ENCODE measurements around the gene FEZF1. TPM values are rescaled to one million over a fixed set of nuclear protein-coding genes. Genes with fewer than 3 reads are reported as not detected.
A peak's percentile ranks its signal among the peaks of the same experiment; 100 is the strongest.

The FEZF1 gene
- not detected for total RNA-seq

DNA sequence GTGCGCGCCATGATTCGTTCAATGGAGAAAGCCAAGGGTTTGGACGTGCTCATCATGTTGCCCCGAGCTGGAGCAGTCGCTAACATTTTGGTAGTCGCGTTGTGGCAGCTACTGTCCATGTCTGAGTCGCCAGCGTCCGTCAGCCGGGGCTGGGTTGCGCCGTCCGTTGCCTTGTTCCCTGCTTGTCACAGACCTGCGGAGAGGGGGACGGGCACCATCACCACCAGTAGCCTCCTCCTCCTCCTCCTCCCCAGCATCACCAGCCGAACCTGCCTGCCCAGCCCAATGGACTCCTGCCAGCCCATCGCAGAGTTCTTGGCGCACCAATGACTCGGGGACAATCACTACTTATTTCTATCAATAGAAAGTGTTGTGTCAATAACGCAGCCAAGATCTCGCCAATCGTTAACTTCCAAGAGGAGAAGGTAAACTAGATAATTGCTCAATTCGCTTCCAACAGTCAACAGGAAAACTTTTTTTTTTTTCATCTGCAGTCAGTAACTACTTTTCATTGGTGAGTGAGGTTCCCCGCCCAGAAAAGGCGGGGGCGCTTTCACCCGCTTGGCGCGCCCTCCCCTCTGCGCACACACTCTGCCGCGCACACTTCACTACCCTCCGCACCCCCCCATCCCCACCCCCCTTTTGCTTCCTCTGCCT is at the start of gene FEZF1:
Gene FEZF1 (minus strand): TSS at position 432 of the 657 bp plus-strand sequence. CDS start 313 bp downstream, at position 119.
- H3K4me3 ChIP-seq, result peak within 1 kb of the TSS in 2 of 4 donors; percentile 22 to 27
- H3K27me3 ChIP-seq, result peaks cover 0 to 88% of the 10 kb centered on the region in 2 donors
- no peak for DNase-seq
- no peak for TF ChIP-seq POLR2A (IDR thresholded peaks at IDR 0.05)
- TF ChIP-seq, protein P1, sequence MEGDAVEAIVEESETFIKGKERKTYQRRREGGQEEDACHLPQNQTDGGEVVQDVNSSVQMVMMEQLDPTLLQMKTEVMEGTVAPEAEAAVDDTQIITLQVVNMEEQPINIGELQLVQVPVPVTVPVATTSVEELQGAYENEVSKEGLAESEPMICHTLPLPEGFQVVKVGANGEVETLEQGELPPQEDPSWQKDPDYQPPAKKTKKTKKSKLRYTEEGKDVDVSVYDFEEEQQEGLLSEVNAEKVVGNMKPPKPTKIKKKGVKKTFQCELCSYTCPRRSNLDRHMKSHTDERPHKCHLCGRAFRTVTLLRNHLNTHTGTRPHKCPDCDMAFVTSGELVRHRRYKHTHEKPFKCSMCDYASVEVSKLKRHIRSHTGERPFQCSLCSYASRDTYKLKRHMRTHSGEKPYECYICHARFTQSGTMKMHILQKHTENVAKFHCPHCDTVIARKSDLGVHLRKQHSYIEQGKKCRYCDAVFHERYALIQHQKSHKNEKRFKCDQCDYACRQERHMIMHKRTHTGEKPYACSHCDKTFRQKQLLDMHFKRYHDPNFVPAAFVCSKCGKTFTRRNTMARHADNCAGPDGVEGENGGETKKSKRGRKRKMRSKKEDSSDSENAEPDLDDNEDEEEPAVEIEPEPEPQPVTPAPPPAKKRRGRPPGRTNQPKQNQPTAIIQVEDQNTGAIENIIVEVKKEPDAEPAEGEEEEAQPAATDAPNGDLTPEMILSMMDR (IDR thresholded peaks at IDR 0.05), result no peak
- no peak within 1 kb of the TSS for H3K27ac ChIP-seq
- H3K4me1 ChIP-seq, result peaks cover 0 to 42% (median 0%) of the 10 kb centered on the region in 4 donors
- H3K9me3 ChIP-seq, result peaks cover 0 to 4% (median 0%) of the 10 kb centered on the region in 4 donors
- H3K36me3 ChIP-seq, result no peaks in the 10 kb centered on the region

DNA sequence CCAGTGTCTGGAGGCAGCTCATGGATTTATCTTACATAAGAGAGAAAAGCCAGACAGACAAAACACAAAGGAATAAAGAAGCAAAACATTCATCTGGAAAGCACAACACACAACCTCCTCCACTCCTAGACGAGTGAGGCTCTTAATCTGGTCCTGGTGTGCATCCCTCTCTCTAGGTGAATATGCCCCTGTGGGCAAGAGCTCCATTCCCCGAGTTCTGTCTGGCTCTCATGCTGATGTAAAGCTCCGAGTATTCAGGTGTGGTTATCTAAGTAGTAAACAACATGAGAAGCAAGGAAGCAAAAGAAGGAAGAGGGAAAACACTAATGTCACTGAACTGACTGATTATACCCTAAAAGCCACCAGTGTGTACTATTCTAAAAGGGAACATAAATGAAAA is 47.9 kb upstream of the FEZF1 start:
- H3K4me1 ChIP-seq, result no peaks in the 10 kb centered on the region

DNA sequence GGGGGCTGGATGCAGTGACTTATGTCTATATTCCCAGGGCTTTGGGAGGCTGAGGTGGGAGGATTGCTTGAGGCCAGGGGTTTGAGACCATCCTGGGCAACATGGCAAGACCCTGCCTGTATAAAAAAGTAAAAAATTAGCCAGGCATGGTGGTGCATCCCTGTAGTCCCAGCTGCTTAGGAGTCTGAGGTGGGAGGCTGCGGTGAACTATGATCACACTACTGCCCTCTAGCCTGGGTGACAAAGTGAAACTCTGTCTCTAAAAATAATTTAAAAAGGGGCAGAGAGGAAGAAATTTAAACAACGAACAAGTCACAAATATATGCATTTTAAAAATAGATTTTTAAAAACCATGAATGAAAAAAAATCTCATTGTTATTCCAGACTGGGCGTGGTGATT is 46.2 kb upstream of the FEZF1 start:
- Histone ChIP-seq H3K27ac (no peak overlapping the region), H3K27me3 (no peaks in the 10 kb centered on the region), H3K4me3 (no peak overlapping the region), H3K36me3 (no peaks in the 10 kb centered on the region), H3K9me3 (no peaks in the 10 kb centered on the region), H3K4me1 (no peaks in the 10 kb centered on the region)
- no peak for DNase-seq
- TF ChIP-seq POLR2A (IDR thresholded peaks at IDR 0.05), result no peak
- TF ChIP-seq, protein P1 (IDR thresholded peaks at IDR 0.05), result no peak

More for the DNA sequence above, 47.9 kb upstream of the FEZF1 start:
- Histone ChIP-seq H3K27ac (no peak overlapping the region), H3K27me3 (no peaks in the 10 kb centered on the region), H3K9me3 (no peaks in the 10 kb centered on the region), H3K4me3 (no peak overlapping the region), H3K36me3 (no peaks in the 10 kb centered on the region)
- DNase-seq, result no peak
- no peak for TF ChIP-seq POLR2A (IDR thresholded peaks at IDR 0.05)
- TF ChIP-seq, protein P1 (IDR thresholded peaks at IDR 0.05), result no peak

DNA sequence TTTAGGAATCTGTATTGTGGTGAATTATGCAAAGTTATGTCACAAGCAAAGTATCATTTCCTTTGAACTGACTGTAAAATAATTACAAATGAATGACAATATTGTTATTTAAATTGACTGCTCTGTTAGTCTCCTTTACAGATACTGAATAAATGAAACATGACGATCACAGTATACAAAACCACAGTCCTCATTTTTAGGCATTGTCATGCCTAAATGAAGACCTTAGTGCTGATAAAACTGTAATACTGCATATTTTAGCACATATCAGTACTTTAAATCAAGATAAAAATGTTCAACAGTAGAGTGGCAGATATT is 39.7 kb upstream of the FEZF1 start:
- no peak overlapping the region for H3K27ac ChIP-seq
- no peaks in the 10 kb centered on the region for H3K9me3 ChIP-seq
- H3K4me3 ChIP-seq, result no peak overlapping the region
- H3K27me3 ChIP-seq, result no peaks in the 10 kb centered on the region
- H3K36me3 ChIP-seq, result no peaks in the 10 kb centered on the region
- no peak for TF ChIP-seq POLR2A (IDR thresholded peaks at IDR 0.05)
- TF ChIP-seq, protein P1 (IDR thresholded peaks at IDR 0.05), result no peak
- DNase-seq, result no peak
- no peaks in the 10 kb centered on the region for H3K4me1 ChIP-seq

DNA sequence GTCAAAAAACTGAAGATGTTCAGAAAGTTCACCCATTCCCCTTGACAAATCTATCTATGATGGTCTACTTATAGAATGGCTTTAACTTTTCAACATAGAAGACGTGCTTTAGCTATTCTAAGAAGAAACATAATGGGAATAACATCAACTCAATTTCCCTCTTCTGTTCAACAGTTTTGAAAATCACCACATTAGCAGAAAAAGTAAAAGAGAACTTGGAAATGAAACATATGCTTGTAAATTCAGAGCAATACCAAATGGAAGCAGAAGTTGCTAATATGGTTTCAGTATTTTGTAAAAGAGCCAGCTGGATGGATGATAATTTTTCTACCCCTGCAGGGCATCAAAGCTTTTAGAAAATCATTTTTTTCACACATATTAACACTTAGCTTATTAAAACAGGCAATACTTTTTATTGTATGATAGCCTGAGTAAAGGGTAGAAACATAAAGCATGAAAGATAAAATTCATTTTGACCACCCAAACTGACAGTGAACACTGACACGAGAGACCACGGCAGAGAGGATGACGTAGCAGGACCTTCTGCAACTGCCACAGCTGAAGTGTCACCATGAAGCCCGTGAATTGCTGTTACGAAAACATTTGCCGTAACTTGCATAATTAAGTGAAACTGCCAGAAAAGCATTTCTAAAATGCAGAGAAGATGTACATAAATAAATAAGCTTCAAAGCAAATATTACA is 39.2 kb upstream of the FEZF1 start:
- Histone ChIP-seq H3K36me3 (no peaks in the 10 kb centered on the region), H3K4me3 (no peak overlapping the region), H3K4me1 (no peaks in the 10 kb centered on the region), H3K27ac (no peak overlapping the region), H3K27me3 (no peaks in the 10 kb centered on the region), H3K9me3 (no peaks in the 10 kb centered on the region)
- no peak for DNase-seq
- no peak for TF ChIP-seq POLR2A (IDR thresholded peaks at IDR 0.05)

DNA sequence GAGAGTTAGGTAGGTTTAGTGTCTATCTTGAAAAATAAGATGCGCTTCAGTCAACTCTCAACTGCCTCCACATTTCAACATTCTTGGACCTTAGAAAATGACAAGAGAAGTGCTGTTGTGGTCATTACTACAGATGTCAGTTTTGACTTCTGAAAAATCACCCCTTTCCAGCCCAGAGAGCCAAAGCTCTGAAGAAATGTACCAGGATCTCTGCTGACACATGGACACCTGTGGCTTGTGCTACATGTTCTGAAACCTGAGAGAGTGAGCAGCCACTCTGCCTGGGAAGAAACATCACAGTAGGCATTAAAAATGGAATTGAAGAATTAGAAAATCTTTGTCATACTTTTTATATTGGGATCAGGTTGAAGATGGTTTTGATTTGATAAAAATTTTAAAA is 35.9 kb upstream of the FEZF1 start:
- no peak for DNase-seq
- Histone ChIP-seq H3K4me1 (no peaks in the 10 kb centered on the region), H3K9me3 (no peaks in the 10 kb centered on the region), H3K27me3 (no peaks in the 10 kb centered on the region), H3K36me3 (no peaks in the 10 kb centered on the region), H3K4me3 (no peak overlapping the region), H3K27ac (no peak overlapping the region)
- no peak for TF ChIP-seq POLR2A (IDR thresholded peaks at IDR 0.05)
- TF ChIP-seq, protein P1 (IDR thresholded peaks at IDR 0.05), result no peak
